ENCODE results near the gene HNMT.
"Not testable (repeated sequence)": the region's sequence is repeated elsewhere in the genome, so short reads cannot be mapped to it uniquely, and the experiment has no call there.

HNMT gene

GRCh38 chr2:137964066-137964858 is at the start of gene HNMT:
TSS of gene HNMT (plus strand) at chr2:137964473. CDS start at chr2:137964492, 19 bp downstream.
- peak within 1 kb of the TSS; percentile 31 for H3K4me3 ChIP-seq (ENCODE audit: low read depth, low read length)
- no peak for TF ChIP-seq CTCF (IDR thresholded peaks at IDR 0.05; ENCODE audit: low read depth, low read length, missing control alignments)
- DNase-seq (ENCODE audit: low read depth) = no peak
- in situ Hi-C loops (cut with HindIII; ENCODE audit: low sequenced_read_pairs) = no loop called here

GRCh38 chr2:137921105-137921880 is 43.0 kb upstream of the HNMT start:
- no peak for TF ChIP-seq CTCF (IDR thresholded peaks at IDR 0.05; ENCODE audit: low read depth, low read length, missing control alignments)
- in situ Hi-C loops (cut with HindIII; ENCODE audit: low sequenced_read_pairs) = loop anchor here (25.0 kb wide), 1 partner anchor 891 kb away; no protein-coding TSS in a partner anchor
- no peak for DNase-seq (ENCODE audit: low read depth)
- H3K4me3 ChIP-seq (ENCODE audit: low read depth, low read length) = no peak overlapping the region

GRCh38 chr2:137922171-137922570 is 42.1 kb upstream of the HNMT start:
- H3K4me3 ChIP-seq (ENCODE audit: low read depth, low read length); DNase-seq (ENCODE audit: low read depth): not testable (repeated sequence)
- in situ Hi-C loops (cut with HindIII; ENCODE audit: low sequenced_read_pairs) = loop anchor here (25.0 kb wide), 1 partner anchor 890 kb away; no protein-coding TSS in a partner anchor

DNA sequence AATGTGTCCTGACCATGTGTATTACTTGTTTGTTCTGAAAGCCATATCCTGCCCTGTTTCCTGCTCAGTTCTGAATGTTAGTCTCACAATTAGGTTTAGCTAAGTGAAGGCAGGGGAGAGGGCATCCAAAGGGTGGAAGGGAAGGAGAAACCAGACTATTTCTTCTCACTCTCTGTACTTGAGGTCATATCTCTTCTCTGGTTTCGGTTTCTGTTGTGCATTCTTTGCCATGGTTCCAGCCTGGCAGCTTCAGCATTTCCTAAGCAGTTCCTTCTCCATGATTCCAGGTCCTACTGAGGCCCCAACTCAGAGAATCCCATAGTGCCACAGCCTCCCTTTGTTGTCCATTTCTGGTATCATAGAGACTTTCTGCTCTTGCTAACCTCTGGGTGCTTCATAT is 40.3 kb upstream of the HNMT start:
- no peak overlapping the region for H3K4me3 ChIP-seq (ENCODE audit: low read depth, low read length)
- no peak for TF ChIP-seq CTCF (IDR thresholded peaks at IDR 0.05; ENCODE audit: low read depth, low read length, missing control alignments)
- no peak for DNase-seq (ENCODE audit: low read depth)
- in situ Hi-C loops (cut with HindIII; ENCODE audit: low sequenced_read_pairs) = loop anchor here (25.0 kb wide), 1 partner anchor 888 kb away; no protein-coding TSS in a partner anchor

DNA sequence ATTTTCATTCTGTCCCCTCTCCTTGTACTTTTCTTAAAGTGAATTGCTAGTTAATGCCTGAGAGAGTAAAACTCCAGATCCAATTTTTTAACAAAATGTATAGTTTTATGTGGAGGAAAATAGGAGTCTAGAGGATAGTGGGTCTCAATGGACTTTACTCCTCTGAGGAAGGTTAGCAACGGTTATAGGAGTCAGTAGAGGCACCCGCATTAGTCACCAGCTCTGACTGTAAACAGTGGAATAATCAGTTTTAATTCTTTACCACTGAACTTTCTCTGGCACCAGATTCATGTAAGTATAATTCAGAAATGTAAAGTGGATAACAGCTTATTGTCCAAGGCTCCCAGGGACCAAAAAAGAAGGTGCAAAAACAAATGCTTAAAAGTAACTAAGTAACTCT is 38.7 kb upstream of the HNMT start:
- in situ Hi-C loops (cut with HindIII; ENCODE audit: low sequenced_read_pairs) = no loop called here
- no peak for DNase-seq (ENCODE audit: low read depth)
- no peak overlapping the region for H3K4me3 ChIP-seq (ENCODE audit: low read depth, low read length)
- no peak for TF ChIP-seq CTCF (IDR thresholded peaks at IDR 0.05; ENCODE audit: low read depth, low read length, missing control alignments)

DNA sequence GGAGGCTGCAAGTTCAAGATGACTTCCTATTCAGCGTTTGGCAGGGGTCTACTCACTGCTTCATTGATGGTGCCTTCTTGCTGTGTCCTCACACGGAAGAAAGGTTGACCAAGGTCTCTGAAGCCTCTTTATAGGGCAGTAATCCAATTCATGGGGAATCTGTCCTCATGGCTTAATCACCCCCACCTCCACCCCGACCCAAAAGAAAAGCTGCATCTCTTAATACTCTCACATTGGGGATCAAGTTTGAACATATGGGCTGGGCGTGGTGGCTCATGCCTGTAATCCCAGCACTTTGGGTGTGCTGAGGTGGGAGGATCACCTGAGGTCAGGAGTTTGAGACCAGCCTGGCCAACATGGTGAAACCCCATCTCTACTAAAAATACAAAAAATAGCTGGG is 36.4 kb upstream of the HNMT start:
- DNase-seq (ENCODE audit: low read depth) = no peak
- in situ Hi-C loops (cut with HindIII; ENCODE audit: low sequenced_read_pairs) = no loop called here
- no peak for TF ChIP-seq CTCF (IDR thresholded peaks at IDR 0.05; ENCODE audit: low read depth, low read length, missing control alignments)
- H3K4me3 ChIP-seq (ENCODE audit: low read depth, low read length) = no peak overlapping the region

Data from astrocyte of the cerebellum (primary cell).